Hepatocyte (in vitro differentiated cells): Measurements from ENCODE around the gene CNTN4.

Source experiments
- CTCF ChIP-seq: fragments of 200-600 bp; sonication (generic); IDR thresholded peaks from 2 replicates; pipeline ENCODE4 v1.5.1; 2016; ENCODE audit warnings: antibody characterized with exemption, mild to moderate bottlenecking; ENCODE audit not compliant: poor library complexity
- EZH2 ChIP-seq: fragments of 200-600 bp; sonication (generic); IDR thresholded peaks from 2 replicates; pipeline ENCODE4 v1.6.1; 2016; ENCODE audit warnings: antibody characterized with exemption, mild to moderate bottlenecking, borderline replicate concordance

- TF ChIP-seq CTCF (no peak), EZH2 (no peak)
These were observed 105.4 kb downstream of the CNTN4 start for GRCh38 chr3:2204054-2204453.
